Measurements from ENCODE around the gene ACAA1.

The ACAA1 gene

GRCh38 chr3:38117748-38118420 is 19.0 kb downstream of the ACAA1 start:
- no peak for DNase-seq

- DNase-seq: no peak
Measured at GRCh38 chr3:38117163-38117716, 19.7 kb downstream of the ACAA1 start.

- DNase-seq: no peak
Measured at GRCh38 chr3:38116471-38117162, 20.3 kb downstream of the ACAA1 start.

- DNase-seq: no peak
Measured at GRCh38 chr3:38115645-38116427, 21.1 kb downstream of the ACAA1 start.

GRCh38 chr3:38114875-38115644 is 21.9 kb downstream of the ACAA1 start:
- DNase-seq: no peak

GRCh38 chr3:38114052-38114874 is 22.7 kb downstream of the ACAA1 start:
- DNase-seq: no peak

- no peak for DNase-seq
Measured at GRCh38 chr3:38112378-38112761, 24.6 kb downstream of the ACAA1 start.

GRCh38 chr3:38111696-38112377 is 25.1 kb downstream of the ACAA1 start:
- no peak for DNase-seq

- no peak for DNase-seq
Measured at GRCh38 chr3:38111201-38111600, 25.7 kb downstream of the ACAA1 start.

GRCh38 chr3:38110314-38111050 is 26.4 kb downstream of the ACAA1 start:
- no peak for DNase-seq

- DNase-seq: no peak
Measured at GRCh38 chr3:38109580-38110313, 27.2 kb downstream of the ACAA1 start.

- DNase-seq: no peak
Measured at GRCh38 chr3:38108649-38109579, 28.0 kb downstream of the ACAA1 start.

- no peak for DNase-seq
Measured at GRCh38 chr3:38107911-38108648, 28.8 kb downstream of the ACAA1 start.

GRCh38 chr3:38105525-38105924 is 31.4 kb downstream of the ACAA1 start:
- DNase-seq: no peak

GRCh38 chr3:38102444-38102814 is 34.5 kb downstream of the ACAA1 start:
- no peak for DNase-seq

GRCh38 chr3:38101811-38102443 is 35.0 kb downstream of the ACAA1 start:
- no peak for DNase-seq

- DNase-seq: no peak
Measured at GRCh38 chr3:38100498-38100897, 36.4 kb downstream of the ACAA1 start.

Data from NCI-H774 (cell line).